Measurements from ENCODE around the gene GBGT1. TPM values are rescaled to one million over a fixed set of nuclear protein-coding genes. Genes with fewer than 3 reads are reported as not detected.

GBGT1 gene
- polyA plus RNA-seq, 1 donor from 2014 or later = not detected

DNA sequence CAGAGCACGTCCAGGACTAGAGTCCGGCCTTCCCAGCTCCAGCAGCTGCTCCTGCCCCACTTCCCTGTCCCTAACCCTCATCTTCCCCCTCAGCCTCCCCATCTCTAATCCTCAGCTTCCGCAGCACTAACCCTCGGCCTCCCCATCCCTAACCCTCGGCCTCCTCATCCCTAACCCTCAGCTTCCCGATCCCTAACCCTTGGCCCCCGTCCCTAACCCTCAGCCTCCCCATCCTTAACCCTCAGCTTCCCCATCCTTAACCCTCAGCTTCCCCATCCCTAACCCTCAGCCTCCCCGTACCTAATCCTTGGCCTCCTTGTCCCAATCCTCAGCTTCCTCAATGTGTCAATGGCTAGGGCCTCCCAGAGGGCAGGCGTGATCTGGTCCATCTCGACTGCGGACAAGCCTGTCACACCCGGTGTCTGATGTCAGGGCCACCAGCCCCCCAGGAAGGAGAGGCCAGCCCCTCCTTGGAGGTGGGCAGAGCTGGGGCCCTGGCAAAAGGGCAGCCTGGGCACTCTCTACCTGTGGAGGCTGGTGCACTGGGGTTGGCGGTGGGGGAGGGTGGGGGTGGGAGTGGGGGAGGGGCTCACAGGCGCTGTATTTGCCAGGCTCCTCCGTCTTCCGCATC is 43.9 kb upstream of the GBGT1 start:
- Histone ChIP-seq H3K9ac (ENCODE audit: low read length) (no peak overlapping the region), H3K9me2 (ENCODE audit: insufficient read depth, low read length) (no peaks in the 10 kb centered on the region), H4K20me1 (ENCODE audit: insufficient read depth) (no peaks in the 10 kb centered on the region), H3K4me2 (ENCODE audit: low read length) (no peak overlapping the region), H3F3A (ENCODE audit: insufficient read depth, low read length, poor library complexity, severe bottlenecking) (no peaks in the 10 kb centered on the region), H2AFZ (ENCODE audit: low read depth, low read length) (no peak overlapping the region), H3K4me3 (ENCODE audit: low read length) (no peak overlapping the region), H3K9me3 (ENCODE audit: low read length) (no peaks in the 10 kb centered on the region), H3K27me3 (ENCODE audit: insufficient read depth, low read depth, low read length) (no peaks in the 10 kb centered on the region), H3K79me2 (replicated peaks; ENCODE audit: insufficient read depth, low read length) (no peaks in the 10 kb centered on the region), H3K36me3 (ENCODE audit: insufficient read depth, low read length) (no peaks in the 10 kb centered on the region), H3K27ac (ENCODE audit: low read length) (no peak overlapping the region)
- TF ChIP-seq RAD21 (conservative IDR thresholded peaks at IDR 0.05) = no peak

GRCh38 chr9:133207021-133207531 is 43.4 kb upstream of the GBGT1 start:
- H3K4me2 ChIP-seq (ENCODE audit: low read length) = no peak overlapping the region

More at GRCh38 chr9:133207021-133207531, 43.4 kb upstream of the GBGT1 start:
- H3K79me2 ChIP-seq (replicated peaks; ENCODE audit: insufficient read depth, low read length) = no peaks in the 10 kb centered on the region
- no peaks in the 10 kb centered on the region for H3K9me2 ChIP-seq (ENCODE audit: insufficient read depth, low read length)
- no peak overlapping the region for H2AFZ ChIP-seq (ENCODE audit: low read depth, low read length)
- H3K9ac ChIP-seq (ENCODE audit: low read length) = no peak overlapping the region
- H3K27me3 ChIP-seq (ENCODE audit: insufficient read depth, low read depth, low read length) = no peaks in the 10 kb centered on the region
- H3K27ac ChIP-seq (ENCODE audit: low read length) = no peak overlapping the region
- H3K9me3 ChIP-seq (ENCODE audit: low read length) = no peaks in the 10 kb centered on the region
- no peaks in the 10 kb centered on the region for H4K20me1 ChIP-seq (ENCODE audit: insufficient read depth)
- H3F3A ChIP-seq (ENCODE audit: insufficient read depth, low read length, poor library complexity, severe bottlenecking) = no peaks in the 10 kb centered on the region
- H3K36me3 ChIP-seq (ENCODE audit: insufficient read depth, low read length) = no peaks in the 10 kb centered on the region
- TF ChIP-seq RAD21 (conservative IDR thresholded peaks at IDR 0.05) (no peak), EP300 (conservative IDR thresholded peaks at IDR 0.05; ENCODE audit: poor library complexity, severe bottlenecking) (no peak), TAF1 (IDR thresholded peaks at IDR 0.05; ENCODE audit: low read depth) (no peak), SMC3 (conservative IDR thresholded peaks at IDR 0.05; ENCODE audit: poor library complexity) (no peak), MXI1 (conservative IDR thresholded peaks at IDR 0.05; ENCODE audit: poor library complexity, severe bottlenecking) (no peak), EZH2 (IDR thresholded peaks at IDR 0.05; ENCODE audit: borderline replicate concordance, insufficient read depth, low read length, poor library complexity, severe bottlenecking) (no peak), CTCF (IDR thresholded peaks at IDR 0.05; ENCODE audit: poor library complexity, severe bottlenecking) (no peak), POLR2AphosphoS5 (IDR thresholded peaks at IDR 0.05) (no peak)
- TF ChIP-seq, protein P1, sequence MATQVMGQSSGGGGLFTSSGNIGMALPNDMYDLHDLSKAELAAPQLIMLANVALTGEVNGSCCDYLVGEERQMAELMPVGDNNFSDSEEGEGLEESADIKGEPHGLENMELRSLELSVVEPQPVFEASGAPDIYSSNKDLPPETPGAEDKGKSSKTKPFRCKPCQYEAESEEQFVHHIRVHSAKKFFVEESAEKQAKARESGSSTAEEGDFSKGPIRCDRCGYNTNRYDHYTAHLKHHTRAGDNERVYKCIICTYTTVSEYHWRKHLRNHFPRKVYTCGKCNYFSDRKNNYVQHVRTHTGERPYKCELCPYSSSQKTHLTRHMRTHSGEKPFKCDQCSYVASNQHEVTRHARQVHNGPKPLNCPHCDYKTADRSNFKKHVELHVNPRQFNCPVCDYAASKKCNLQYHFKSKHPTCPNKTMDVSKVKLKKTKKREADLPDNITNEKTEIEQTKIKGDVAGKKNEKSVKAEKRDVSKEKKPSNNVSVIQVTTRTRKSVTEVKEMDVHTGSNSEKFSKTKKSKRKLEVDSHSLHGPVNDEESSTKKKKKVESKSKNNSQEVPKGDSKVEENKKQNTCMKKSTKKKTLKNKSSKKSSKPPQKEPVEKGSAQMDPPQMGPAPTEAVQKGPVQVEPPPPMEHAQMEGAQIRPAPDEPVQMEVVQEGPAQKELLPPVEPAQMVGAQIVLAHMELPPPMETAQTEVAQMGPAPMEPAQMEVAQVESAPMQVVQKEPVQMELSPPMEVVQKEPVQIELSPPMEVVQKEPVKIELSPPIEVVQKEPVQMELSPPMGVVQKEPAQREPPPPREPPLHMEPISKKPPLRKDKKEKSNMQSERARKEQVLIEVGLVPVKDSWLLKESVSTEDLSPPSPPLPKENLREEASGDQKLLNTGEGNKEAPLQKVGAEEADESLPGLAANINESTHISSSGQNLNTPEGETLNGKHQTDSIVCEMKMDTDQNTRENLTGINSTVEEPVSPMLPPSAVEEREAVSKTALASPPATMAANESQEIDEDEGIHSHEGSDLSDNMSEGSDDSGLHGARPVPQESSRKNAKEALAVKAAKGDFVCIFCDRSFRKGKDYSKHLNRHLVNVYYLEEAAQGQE (IDR thresholded peaks at IDR 0.05; ENCODE audit: borderline replicate concordance) = no peak
- no peak overlapping the region for H3K4me3 ChIP-seq (ENCODE audit: low read length)
